ENCODE measurements around the gene CLSTN2. TPM values are rescaled to one million over a fixed set of nuclear protein-coding genes. Genes with fewer than 3 reads are reported as not detected.

The CLSTN2 gene
- total and polyA plus RNA-seq, 5 experiments from 2014 or later = not detected

DNA sequence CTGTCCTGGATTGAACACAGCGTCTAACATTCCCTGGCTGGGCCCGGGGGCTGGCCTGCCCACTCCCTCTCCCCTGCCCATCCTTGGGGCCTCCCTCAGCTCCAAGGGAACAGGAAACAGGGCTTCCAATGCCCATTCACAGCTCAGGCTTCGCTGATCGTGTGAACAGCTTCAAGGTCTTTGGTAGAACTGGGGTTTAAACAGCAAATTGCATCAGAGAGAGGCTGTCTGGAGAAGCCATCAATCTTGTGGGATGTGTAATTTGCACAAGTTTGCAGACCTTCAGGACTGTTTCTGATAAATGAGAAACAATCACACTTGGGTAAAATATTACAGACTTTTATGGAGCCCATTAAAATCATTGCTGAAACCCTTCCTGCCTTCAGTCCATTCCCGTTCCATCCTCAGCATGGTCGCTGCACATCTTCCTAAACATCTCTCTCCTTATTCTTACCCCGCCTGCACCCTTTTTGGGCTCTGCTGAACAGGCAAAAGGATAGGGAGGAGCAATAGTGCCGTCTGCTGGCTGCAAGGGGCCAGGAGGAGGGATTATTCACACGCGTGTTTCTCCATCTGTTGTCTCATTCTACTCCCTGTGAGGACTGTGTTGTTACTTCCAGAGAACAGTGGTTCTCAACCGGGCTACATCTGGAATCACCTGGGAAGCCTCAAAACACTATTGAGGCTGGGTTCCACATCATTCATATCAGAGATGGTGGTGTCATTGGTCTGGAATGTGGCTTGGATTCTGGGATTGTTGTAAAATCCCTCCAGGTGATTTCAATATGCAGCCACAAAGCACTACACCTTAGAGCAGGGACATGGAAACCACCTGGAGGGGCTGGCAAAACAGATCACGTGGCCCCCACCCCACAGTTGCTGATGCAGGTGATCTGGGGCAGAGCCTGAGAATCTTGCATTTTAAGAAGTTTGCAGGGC lies 116.3 kb downstream of the CLSTN2 start:
- Mint-ChIP-seq H3K4me3 (no peak overlapping the region), H3K9me3 (no peaks in the 10 kb centered on the region), H3K36me3 (no peaks in the 10 kb centered on the region), H3K27ac (no peak overlapping the region), H3K4me1 (no peaks in the 10 kb centered on the region), H3K27me3 (peaks cover 5 to 50% (median 12%) of the 10 kb centered on the region in 5 donors)
- POLR2A ChIA-PET = no interaction called here
- DNase-seq (no peak), ATAC-seq (no peak)

GRCh38 chr3:140052771-140053702 lies 118.1 kb downstream of the CLSTN2 start:
- POLR2A ChIA-PET = no interaction called here
- no peak for ATAC-seq
- no peak overlapping the region for H3K4me3 Mint-ChIP-seq

DNA sequence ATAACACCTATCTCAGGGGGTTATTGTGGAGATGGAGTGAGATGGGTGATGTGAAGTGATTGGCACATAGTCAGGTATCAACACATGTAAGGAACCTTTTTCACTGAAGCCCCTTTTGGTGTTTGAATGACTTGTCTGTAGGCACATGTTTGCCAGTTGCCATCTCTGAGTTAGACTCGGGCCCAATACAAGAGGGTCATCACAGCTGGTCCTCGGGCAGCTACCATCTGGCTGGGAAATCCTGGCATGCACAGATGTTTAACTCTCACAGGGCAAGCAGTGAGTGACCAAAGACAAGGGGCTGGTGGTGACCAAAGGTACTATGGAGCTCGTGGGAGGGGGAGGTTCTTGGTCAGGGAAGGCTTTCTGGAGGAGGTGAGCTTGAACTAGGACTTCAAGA lies 118.8 kb downstream of the CLSTN2 start:
- POLR2A ChIA-PET = no interaction called here
- H3K27me3 Mint-ChIP-seq = peaks cover 5 to 53% (median 11%) of the 10 kb centered on the region in 5 donors

More at GRCh38 chr3:140052771-140053702, 118.1 kb downstream of the CLSTN2 start:
- H3K36me3 Mint-ChIP-seq = no peaks in the 10 kb centered on the region
- H3K4me1 Mint-ChIP-seq = no peaks in the 10 kb centered on the region
- DNase-seq = no peak
- H3K27me3 Mint-ChIP-seq = peaks cover 5 to 53% (median 12%) of the 10 kb centered on the region in 5 donors
- peaks cover 0 to 2% (median 0%) of the 10 kb centered on the region in 9 donors for H3K9me3 Mint-ChIP-seq
- H3K27ac Mint-ChIP-seq = no peak overlapping the region

GRCh38 chr3:140055092-140055791 lies 120.3 kb downstream of the CLSTN2 start:
- H3K4me3 Mint-ChIP-seq = no peak overlapping the region
- DNase-seq = no peak
- H3K27me3 Mint-ChIP-seq = peaks cover 4 to 48% (median 10%) of the 10 kb centered on the region in 5 donors
- no peak overlapping the region for H3K27ac Mint-ChIP-seq
- POLR2A ChIA-PET = no interaction called here
- H3K9me3 Mint-ChIP-seq = peaks cover 0 to 9% (median 0%) of the 10 kb centered on the region in 9 donors
- ATAC-seq = no peak
- no peaks in the 10 kb centered on the region for H3K4me1 Mint-ChIP-seq
- H3K36me3 Mint-ChIP-seq = no peaks in the 10 kb centered on the region

More for the DNA sequence above, 118.8 kb downstream of the CLSTN2 start:
- H3K9me3 Mint-ChIP-seq = peaks cover 0 to 9% (median 0%) of the 10 kb centered on the region in 9 donors
- no peaks in the 10 kb centered on the region for H3K36me3 Mint-ChIP-seq
- H3K4me1 Mint-ChIP-seq = no peaks in the 10 kb centered on the region
- ATAC-seq (no peak), DNase-seq (no peak)
- no peak overlapping the region for H3K27ac Mint-ChIP-seq
- no peak overlapping the region for H3K4me3 Mint-ChIP-seq

- no peak for DNase-seq
- peaks cover 0 to 9% (median 0%) of the 10 kb centered on the region in 9 donors for H3K9me3 Mint-ChIP-seq
- peaks cover 4 to 43% (median 7%) of the 10 kb centered on the region in 5 donors for H3K27me3 Mint-ChIP-seq
- no peak for ATAC-seq
- POLR2A ChIA-PET = no interaction called here
- H3K4me3 Mint-ChIP-seq = no peak overlapping the region
- H3K27ac Mint-ChIP-seq = no peak overlapping the region
- no peaks in the 10 kb centered on the region for H3K36me3 Mint-ChIP-seq
- no peaks in the 10 kb centered on the region for H3K4me1 Mint-ChIP-seq
Observed at GRCh38 chr3:140056047-140056446, 121.1 kb downstream of the CLSTN2 start.

DNA sequence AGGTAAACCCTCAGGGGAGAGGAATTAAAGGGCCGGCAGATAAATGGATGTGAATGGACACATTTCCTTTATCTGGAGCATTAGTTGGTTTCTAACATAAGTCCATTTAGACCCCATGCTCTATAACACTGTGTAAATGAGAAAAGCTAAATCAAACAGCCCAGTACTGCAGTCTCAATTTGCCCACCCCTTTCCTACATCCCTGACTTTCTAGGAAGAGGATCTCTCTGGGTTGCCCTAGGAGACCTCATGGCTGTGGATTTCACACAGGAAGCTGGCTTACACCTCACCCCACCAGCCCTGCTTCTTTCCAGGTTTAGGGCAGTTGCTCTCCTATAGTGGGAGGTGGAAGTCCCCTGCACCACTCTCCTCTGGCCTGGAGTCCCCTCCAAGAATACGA lies 126.2 kb downstream of the CLSTN2 start:
- H3K4me3 Mint-ChIP-seq = no peak overlapping the region
- DNase-seq (no peak), ATAC-seq (no peak)
- H3K4me1 Mint-ChIP-seq = no peaks in the 10 kb centered on the region
- peaks cover 0 to 9% (median 0%) of the 10 kb centered on the region in 9 donors for H3K9me3 Mint-ChIP-seq
- H3K36me3 Mint-ChIP-seq = no peaks in the 10 kb centered on the region
- H3K27me3 Mint-ChIP-seq = peaks cover 0 to 17% (median 1%) of the 10 kb centered on the region in 5 donors
- POLR2A ChIA-PET = no interaction called here
- no peak overlapping the region for H3K27ac Mint-ChIP-seq

DNA sequence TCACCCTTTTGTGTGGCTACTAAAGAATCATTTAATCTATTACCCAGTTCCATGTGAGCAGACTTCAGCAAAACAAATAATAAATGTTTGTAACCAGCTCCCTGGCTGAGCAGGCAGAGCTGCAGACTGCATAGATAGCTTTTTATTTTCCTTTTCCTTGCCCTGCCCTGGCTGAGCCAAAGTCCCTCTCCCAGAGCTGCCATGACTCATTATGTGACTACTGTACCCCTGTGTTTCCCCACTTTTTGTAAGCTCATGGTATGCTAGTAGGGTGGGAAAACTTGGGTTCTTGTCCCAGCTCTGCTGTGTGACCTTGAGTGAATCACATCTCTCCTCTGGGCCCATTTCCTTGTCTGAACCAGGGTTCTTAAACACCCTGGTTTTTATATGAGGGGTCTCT lies 127.5 kb downstream of the CLSTN2 start:
- H3K27me3 Mint-ChIP-seq = peaks cover 0 to 25% (median 1%) of the 10 kb centered on the region in 5 donors
- peaks cover 0 to 9% (median 0%) of the 10 kb centered on the region in 9 donors for H3K9me3 Mint-ChIP-seq
- DNase-seq (no peak), ATAC-seq (no peak)
- no peak overlapping the region for H3K27ac Mint-ChIP-seq
- H3K36me3 Mint-ChIP-seq = no peaks in the 10 kb centered on the region
- POLR2A ChIA-PET = no interaction called here
- H3K4me1 Mint-ChIP-seq = no peaks in the 10 kb centered on the region
- no peak overlapping the region for H3K4me3 Mint-ChIP-seq

GRCh38 chr3:140067487-140067886 lies 132.5 kb downstream of the CLSTN2 start:
- no peaks in the 10 kb centered on the region for H3K4me1 Mint-ChIP-seq
- peaks cover 0 to 16% (median 4%) of the 10 kb centered on the region in 5 donors for H3K27me3 Mint-ChIP-seq
- H3K36me3 Mint-ChIP-seq = no peaks in the 10 kb centered on the region
- H3K4me3 Mint-ChIP-seq = no peak overlapping the region
- H3K9me3 Mint-ChIP-seq = peaks cover 0 to 2% (median 0%) of the 10 kb centered on the region in 9 donors
- ATAC-seq = no peak
- H3K27ac Mint-ChIP-seq = no peak overlapping the region
- no peak for DNase-seq
- POLR2A ChIA-PET = no interaction called here

- H3K27ac Mint-ChIP-seq = no peak overlapping the region
- POLR2A ChIA-PET = no interaction called here
Observed at GRCh38 chr3:140068494-140069017, 133.6 kb downstream of the CLSTN2 start.

GRCh38 chr3:140073278-140074045 lies 138.5 kb downstream of the CLSTN2 start:
- DNase-seq (no peak), ATAC-seq (no peak)
- Mint-ChIP-seq H3K9me3 (peaks cover 0 to 3% (median 0%) of the 10 kb centered on the region in 9 donors), H3K27ac (no peak overlapping the region), H3K4me3 (no peak overlapping the region), H3K4me1 (no peaks in the 10 kb centered on the region), H3K27me3 (peaks cover 0 to 23% (median 4%) of the 10 kb centered on the region in 5 donors), H3K36me3 (no peaks in the 10 kb centered on the region)
- POLR2A ChIA-PET = no interaction called here

More at GRCh38 chr3:140068494-140069017, 133.6 kb downstream of the CLSTN2 start:
- Mint-ChIP-seq H3K4me3 (no peak overlapping the region), H3K27me3 (peaks cover 0 to 16% (median 4%) of the 10 kb centered on the region in 5 donors), H3K9me3 (peaks cover 0 to 2% (median 0%) of the 10 kb centered on the region in 9 donors), H3K36me3 (no peaks in the 10 kb centered on the region), H3K4me1 (no peaks in the 10 kb centered on the region)
- DNase-seq (no peak), ATAC-seq (no peak)

DNA sequence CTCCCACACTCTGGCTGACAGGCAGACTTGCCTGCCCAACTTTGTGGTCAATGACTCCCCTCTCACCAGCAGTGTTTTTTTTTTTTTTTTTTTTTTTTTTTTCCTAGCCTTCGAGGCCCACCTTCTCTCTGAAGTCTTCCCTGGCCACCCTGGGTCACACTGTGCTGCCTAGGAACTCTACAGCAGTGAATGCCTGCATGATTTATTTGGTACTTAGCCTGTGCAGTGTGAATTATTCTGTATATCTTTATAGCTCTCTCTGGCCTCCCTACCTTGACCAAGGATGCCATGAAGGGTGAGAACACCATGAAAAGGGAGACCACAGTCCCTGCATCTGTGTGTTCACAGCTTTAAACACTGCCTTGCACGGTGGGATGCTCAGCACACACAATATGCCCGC lies 141.6 kb downstream of the CLSTN2 start:
- Mint-ChIP-seq H3K4me1 (no peaks in the 10 kb centered on the region), H3K27ac (no peak overlapping the region), H3K27me3 (peaks cover 0 to 26% (median 8%) of the 10 kb centered on the region in 5 donors), H3K4me3 (no peak overlapping the region), H3K9me3 (peaks cover 0 to 4% (median 0%) of the 10 kb centered on the region in 9 donors), H3K36me3 (no peaks in the 10 kb centered on the region)
- no peak for ATAC-seq
- POLR2A ChIA-PET = no interaction called here
- DNase-seq = no peak
